GM12892 (cell line): ENCODE data around the gene ANK2.

Experiments
- DNase-seq: peaks from one replicate; pipeline ENCODE4 v3.0.0; 2011; ENCODE audit not compliant: insufficient read length
- FAIRE-seq: peaks from 2 replicates; lab custom pipeline; 2011; peaks lifted over from hg19 to GRCh38; lab: Jason Lieb, UNC
- POLR2A ChIP-seq: IDR thresholded peaks from 2 replicates; pipeline ENCODE4 v1.6.1; 2011; ENCODE audit warnings: low read depth, low read length, control low read depth
- POLR2AphosphoS5 ChIP-seq: IDR thresholded peaks from 2 replicates; pipeline ENCODE4 v1.6.1; 2011; ENCODE audit warnings: low read depth, low read length, control low read depth
- TAF1 ChIP-seq: IDR thresholded peaks from 2 replicates; pipeline ENCODE4 v1.6.1; 2011; ENCODE audit warnings: low read depth, mild to moderate bottlenecking, control low read depth, low read length, borderline replicate concordance

ANK2 gene

DNA sequence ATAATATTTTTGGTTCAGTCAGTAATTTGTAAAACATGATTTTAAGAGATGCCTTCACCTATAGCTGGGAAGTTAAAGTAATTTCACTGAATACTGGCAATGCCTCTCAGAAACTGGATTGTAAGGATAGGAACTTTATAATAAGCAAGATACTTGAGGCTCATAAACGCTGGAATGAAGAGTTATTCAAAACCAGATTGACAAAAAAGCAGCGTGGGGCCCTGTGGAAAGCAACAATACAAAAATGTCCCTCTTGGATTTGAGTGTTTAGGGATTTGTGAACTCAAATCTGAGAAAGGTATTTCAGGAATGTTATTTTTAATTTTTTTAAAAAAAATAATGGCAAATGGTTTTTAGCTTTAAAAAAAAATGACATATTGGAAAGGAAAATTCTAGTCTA, 94.6 kb downstream of the ANK2 start:
- TF ChIP-seq POLR2AphosphoS5 (no peak), POLR2A (no peak), TAF1 (no peak)
- FAIRE-seq (no peak), DNase-seq (no peak)

DNA sequence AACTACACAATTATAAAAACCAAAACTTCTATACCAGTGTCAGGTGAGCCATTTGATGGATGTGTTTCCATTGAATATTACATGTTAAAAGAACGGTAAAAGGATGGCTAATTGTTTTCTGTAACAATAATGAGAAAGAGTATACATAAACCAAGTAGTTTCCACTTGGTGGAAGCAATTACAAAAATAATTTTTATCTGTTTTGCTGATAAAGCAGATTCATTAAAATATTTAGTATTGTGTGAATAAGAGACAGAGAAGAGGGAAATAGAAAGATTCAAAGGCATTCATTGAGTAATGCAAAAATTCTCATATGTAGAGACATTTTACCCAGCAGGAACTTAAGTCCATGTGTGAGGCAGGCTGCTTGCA, 95.7 kb downstream of the ANK2 start:
- TF ChIP-seq TAF1: no peak
- no peak for TF ChIP-seq POLR2A
- no peak for TF ChIP-seq POLR2AphosphoS5
- FAIRE-seq (no peak), DNase-seq (no peak)

GRCh38 chr4:113145519-113146291, 96.3 kb downstream of the ANK2 start:
- TF ChIP-seq TAF1 (no peak), POLR2A (no peak), POLR2AphosphoS5 (no peak)
- DNase-seq (no peak), FAIRE-seq (peak; percentile 51)

- DNase-seq: no peak
- TF ChIP-seq POLR2AphosphoS5 (no peak), POLR2A (no peak), TAF1 (no peak)
- FAIRE-seq: no peak
Observed at GRCh38 chr4:113146876-113147358, 97.5 kb downstream of the ANK2 start.

GRCh38 chr4:113147498-113148111, 98.2 kb downstream of the ANK2 start:
- no peak for FAIRE-seq
- TF ChIP-seq POLR2AphosphoS5 (no peak), POLR2A (no peak), TAF1 (no peak)
- no peak for DNase-seq

DNA sequence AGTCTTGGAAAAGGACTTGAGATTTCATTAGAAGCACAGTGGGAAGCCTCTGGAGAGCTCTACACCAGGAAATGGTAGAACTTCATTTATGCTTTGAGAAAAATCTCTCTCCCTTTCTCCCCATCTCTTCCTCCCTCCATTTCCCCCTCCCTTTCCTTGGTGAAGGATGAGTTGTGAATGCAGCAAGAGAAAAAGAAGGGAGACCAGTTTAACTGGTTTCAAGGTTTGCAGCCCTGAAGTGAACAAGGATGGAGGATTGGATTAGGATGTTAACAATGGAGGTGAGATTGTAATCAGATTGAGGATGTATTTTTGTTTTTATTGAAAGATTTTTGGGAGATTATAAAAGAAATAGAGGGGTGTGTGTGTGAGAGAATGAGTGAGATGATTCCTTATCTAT, 99.5 kb downstream of the ANK2 start:
- FAIRE-seq (no peak), DNase-seq (no peak)
- TF ChIP-seq TAF1 (no peak), POLR2A (no peak), POLR2AphosphoS5 (no peak)

GRCh38 chr4:113153529-113154101, 104.2 kb downstream of the ANK2 start:
- TF ChIP-seq POLR2AphosphoS5 (no peak), TAF1 (no peak), POLR2A (no peak)
- DNase-seq (no peak), FAIRE-seq (no peak)

DNA sequence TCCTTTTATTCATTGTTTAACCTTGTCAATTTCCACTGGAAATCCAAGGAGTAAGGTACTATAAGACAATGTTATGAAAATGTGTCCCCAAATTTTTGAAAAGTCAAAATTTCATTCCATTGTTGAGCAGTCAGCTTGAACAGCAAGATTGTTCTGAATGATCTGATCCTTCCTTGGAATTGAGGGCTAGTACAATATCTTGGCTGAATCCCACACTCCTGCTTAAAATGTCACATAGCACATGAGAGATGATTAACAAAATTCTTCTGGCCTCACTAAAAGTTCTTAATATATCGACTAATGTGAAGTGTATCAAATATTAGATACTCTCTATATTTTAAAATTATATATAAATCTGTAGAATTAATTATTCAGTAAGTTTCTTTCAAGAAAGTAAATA, 104.8 kb downstream of the ANK2 start:
- TF ChIP-seq POLR2AphosphoS5: no peak
- no peak for TF ChIP-seq TAF1
- no peak for TF ChIP-seq POLR2A
- FAIRE-seq (no peak), DNase-seq (no peak)

- no peak for TF ChIP-seq POLR2AphosphoS5
- no peak for TF ChIP-seq POLR2A
- TF ChIP-seq TAF1: no peak
- FAIRE-seq (no peak), DNase-seq (no peak)
Observed at GRCh38 chr4:113157086-113157857, 107.8 kb downstream of the ANK2 start.

DNA sequence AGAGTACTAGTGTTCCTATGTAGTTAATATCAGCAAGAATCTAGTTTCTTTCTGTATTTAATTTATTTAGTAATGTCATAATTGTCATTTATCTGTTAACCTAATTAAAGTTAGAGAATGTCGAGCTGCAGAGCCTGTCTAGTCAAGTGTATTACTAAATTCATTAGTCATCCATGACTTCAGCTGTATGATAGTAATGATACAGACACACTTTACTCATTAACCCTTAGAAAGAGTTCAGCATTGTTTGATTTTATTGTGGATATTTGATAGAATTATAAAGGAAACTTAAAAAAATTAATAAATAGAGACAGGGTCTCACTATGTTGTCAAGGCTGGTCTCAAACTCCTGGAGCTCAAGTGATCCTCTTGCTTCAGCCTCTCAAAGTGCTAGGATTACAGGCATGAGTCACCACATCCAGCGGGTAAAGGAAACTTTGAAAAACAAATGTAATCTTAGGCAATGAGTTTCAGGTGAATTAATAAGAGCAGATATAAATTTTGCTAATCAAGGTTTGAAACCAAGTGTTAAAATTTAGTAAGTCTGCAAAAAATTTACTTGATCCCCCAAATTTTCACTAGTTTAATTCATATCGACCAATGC, 110.6 kb downstream of the ANK2 start:
- DNase-seq (no peak), FAIRE-seq (no peak)
- no peak for TF ChIP-seq POLR2AphosphoS5
- no peak for TF ChIP-seq POLR2A
- TF ChIP-seq TAF1: no peak

- TF ChIP-seq TAF1 (no peak), POLR2A (no peak), POLR2AphosphoS5 (no peak)
- DNase-seq (no peak), FAIRE-seq (no peak)
Observed at GRCh38 chr4:113160548-113160947, 111.1 kb downstream of the ANK2 start.
